PC-9 (cell line): ENCODE measurements around the gene MTA1. TPM values are rescaled to one million over a fixed set of nuclear protein-coding genes. Genes with fewer than 3 reads are reported as not detected.

Source experiments
- BruUV-seq: library from RNA; stranded (reverse); fragments of 400-500 nt; replicated peaks from 2 replicates; lab custom pipeline; 2021; lab: Mats Ljungman, UMichigan
- CTCF ChIA-PET: fragments of 300-600 bp; sonication (Branson Sonifier 250); formaldehyde crosslinking; loops from one replicate; lab custom pipeline; 2022; ENCODE audit warnings: antibody characterized with exemption; lab: Charles Lee
- POLR2A ChIA-PET: fragments of 300-600 bp; sonication (Branson Sonifier 250); formaldehyde crosslinking; loops from one replicate; lab custom pipeline; 2022; ENCODE audit warnings: antibody characterized with exemption; ENCODE audit not compliant: unreplicated experiment; lab: Charles Lee
- DNase-seq, 2 experiments: peaks; one replicate each; pipeline versions ENCODE4 v3.0.0 to v3.0.0-alpha.2; 2015 to 2022; ENCODE audit warnings: mixed read lengths in 1 of 2
- H2AFZ ChIP-seq: fragments of 200-600 bp; sonication (generic); 2 replicates; pipeline ENCODE4 v1.8.1; 2017; ENCODE audit warnings: antibody characterized with exemption
- H3F3A ChIP-seq: fragments of 200-600 bp; sonication (generic); 2 replicates; pipeline ENCODE4 v1.8.1; 2017; ENCODE audit warnings: antibody characterized with exemption, mild to moderate bottlenecking, low read depth; ENCODE audit not compliant: insufficient read depth
- H3K27ac ChIP-seq: fragments of 200-600 bp; sonication (generic); 2 replicates; pipeline ENCODE4 v1.6.1; 2016; ENCODE audit warnings: mixed run types
- H3K27me3 ChIP-seq: fragments of 200-600 bp; sonication (generic); 2 replicates; pipeline ENCODE4 v1.6.1; 2016; ENCODE audit warnings: low read depth, mixed run types; ENCODE audit not compliant: insufficient read depth
- H3K36me3 ChIP-seq: fragments of 200-600 bp; sonication (generic); 2 replicates; pipeline ENCODE4 v1.6.1; 2016; ENCODE audit warnings: low read depth, mixed run types
- H3K4me1 ChIP-seq: fragments of 200-600 bp; sonication (generic); replicated peaks from 2 replicates; pipeline ENCODE4 v1.6.1; 2016; ENCODE audit warnings: mixed run types; ENCODE audit not compliant: insufficient read depth
- H3K4me2 ChIP-seq: fragments of 200-600 bp; sonication (generic); 2 replicates; pipeline ENCODE4 v1.6.1; 2017; ENCODE audit warnings: mixed run types
- H3K4me3 ChIP-seq: fragments of 200-600 bp; sonication (generic); 2 replicates; pipeline ENCODE4 v1.6.1; 2016; ENCODE audit warnings: mixed run types
- H3K79me2 ChIP-seq: fragments of 200-600 bp; sonication (generic); 2 replicates; pipeline ENCODE4 v1.6.1; 2017; ENCODE audit warnings: low read depth, mixed run types
- H3K9me2 ChIP-seq: fragments of 200-600 bp; sonication (generic); 2 replicates; pipeline ENCODE4 v1.8.1; 2017; ENCODE audit warnings: mild to moderate bottlenecking; ENCODE audit not compliant: insufficient read depth
- H3K9me3 ChIP-seq: fragments of 200-600 bp; sonication (generic); 2 replicates; pipeline ENCODE4 v1.8.1; 2016; ENCODE audit warnings: low read depth; ENCODE audit not compliant: insufficient read depth
- H4K20me1 ChIP-seq: fragments of 200-600 bp; sonication (generic); 2 replicates; pipeline ENCODE4 v1.8.1; 2017; ENCODE audit not compliant: insufficient read depth
- CTCF ChIP-seq: fragments of 200-600 bp; sonication (generic); conservative IDR thresholded peaks from 2 replicates; pipeline ENCODE4 v1.6.1; 2017; ENCODE audit warnings: mixed run types, antibody characterized with exemption, mild to moderate bottlenecking, moderate library complexity
- EZH2 ChIP-seq: fragments of 200-600 bp; sonication (generic); IDR thresholded peaks from 2 replicates; pipeline ENCODE4 v1.8.0; 2017; ENCODE audit warnings: antibody characterized with exemption, low read depth
- intact Hi-C: fragments of 100-400 bp; cut with micrococcal nuclease; formaldehyde crosslinking; loops from one replicate; pipeline ENCODE4 v1.10.0; 2022; ENCODE audit not compliant: unreplicated experiment
- total RNA-seq: library from RNA; stranded (reverse); gene quantifications from 2 replicates; pipeline ENCODE4 v1.2.3, GENCODE V29; 2021

MTA1 gene
- total RNA-seq, 1 experiment from 2014 or later, result 124 TPM

GRCh38 chr14:105471823-105472485 lies 52.3 kb downstream of the MTA1 start:
- Histone ChIP-seq H3K27me3 (no peaks in the 10 kb centered on the region), H3K36me3 (no peaks in the 10 kb centered on the region; the same call in 1 of the 2 replicates), H4K20me1 (peaks cover 2% of the 10 kb centered on the region; the same call in 1 of the 2 replicates), H3K4me2 (peak overlapping the region; percentile 88; the same call in 1 of the 2 replicates), H3F3A (peaks cover 23% of the 10 kb centered on the region; the same call in 1 of the 2 replicates), H3K4me3 (no peak overlapping the region), H3K9me3 (no peaks in the 10 kb centered on the region), H3K9me2 (no peaks in the 10 kb centered on the region), H2AFZ (no peak overlapping the region), H3K27ac (no peak overlapping the region), H3K79me2 (no peaks in the 10 kb centered on the region), H3K4me1 (peaks cover 34% of the 10 kb centered on the region)
- BruUV-seq, result no TSS peak
- DNase-seq, result no peak
- ChIA-PET POLR2A (no interaction called here), CTCF (no interaction called here)
- intact Hi-C loops, result no loop called here
- TF ChIP-seq CTCF, result no peak
- no peak for TF ChIP-seq EZH2

DNA sequence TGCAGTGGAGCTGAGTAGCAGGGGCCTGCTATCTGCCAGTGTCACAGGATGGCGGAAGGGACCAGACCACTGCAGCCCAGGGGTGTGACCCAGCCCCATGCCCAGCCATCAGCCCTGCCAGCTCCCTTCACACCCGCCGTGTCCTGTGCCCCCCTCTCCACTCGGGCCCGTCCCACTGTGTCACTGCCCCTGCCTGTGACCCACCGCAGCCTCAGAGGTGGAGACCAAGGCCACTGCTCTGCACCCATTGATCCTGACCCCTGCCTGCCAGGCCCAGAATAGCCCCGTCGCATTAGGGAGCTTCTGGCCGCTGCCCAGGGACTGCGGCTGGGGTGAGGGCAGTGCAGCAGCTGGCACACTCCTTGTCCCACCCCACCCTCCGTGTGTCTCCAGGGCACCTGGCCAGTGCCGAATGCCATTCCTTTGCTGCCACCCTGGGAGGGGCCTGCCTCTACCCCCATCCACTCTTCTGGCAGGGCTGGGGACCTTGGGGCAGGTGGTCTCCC lies 52.9 kb downstream of the MTA1 start:
- Histone ChIP-seq H3K4me3 (peak overlapping the region; percentile 21; the same call in 1 of the 2 replicates), H3K27ac (no peak overlapping the region), H3K36me3 (no peaks in the 10 kb centered on the region), H3K79me2 (no peaks in the 10 kb centered on the region), H3K9me2 (no peaks in the 10 kb centered on the region), H3K9me3 (no peaks in the 10 kb centered on the region), H4K20me1 (no peaks in the 10 kb centered on the region; the same call in 1 of the 2 replicates), H3K4me2 (peak overlapping the region; percentile 88), H3K4me1 (peaks cover 28% of the 10 kb centered on the region), H2AFZ (no peak overlapping the region), H3F3A (peaks cover 20% of the 10 kb centered on the region; the same call in 1 of the 2 replicates), H3K27me3 (no peaks in the 10 kb centered on the region)
- CTCF ChIA-PET, result no interaction called here
- intact Hi-C loops, result no loop called here
- TF ChIP-seq EZH2 (no peak), CTCF (no peak)
- peak in 1 of 2 experiments; percentile 74 for DNase-seq
- BruUV-seq, result no TSS peak
- POLR2A ChIA-PET, result no interaction called here

DNA sequence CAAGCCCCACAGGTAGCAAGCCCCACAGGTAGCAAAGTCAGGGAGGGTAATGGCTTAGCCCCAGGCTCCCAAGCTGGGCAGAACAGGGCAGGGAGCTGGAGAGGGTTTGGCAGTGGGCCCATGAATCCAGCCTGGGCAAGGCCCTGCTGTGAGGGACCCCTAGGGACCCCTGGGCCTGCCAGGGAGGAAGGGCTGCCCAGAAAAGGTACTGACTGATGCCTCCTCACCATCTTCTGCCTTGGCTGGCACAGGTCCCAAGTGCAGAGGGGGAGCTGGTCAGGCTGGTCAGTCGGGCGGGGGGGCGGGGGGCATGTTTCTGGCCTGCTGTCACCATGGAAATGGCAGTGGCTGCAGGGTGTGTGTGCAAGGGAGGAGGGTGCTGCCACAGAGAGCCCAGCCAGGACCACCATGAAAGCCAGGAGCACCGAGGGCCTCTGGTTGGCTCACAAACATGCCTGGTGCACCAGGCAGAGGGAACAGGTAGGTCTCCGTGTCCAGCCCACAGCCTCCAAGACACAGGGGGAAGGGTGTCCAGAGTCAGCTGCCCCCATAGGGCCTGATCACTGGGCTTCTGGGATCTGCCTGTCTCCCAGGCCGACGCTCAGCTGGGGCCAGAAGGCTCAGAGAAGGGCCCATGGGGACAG lies 53.5 kb downstream of the MTA1 start:
- peaks cover 22% of the 10 kb centered on the region for H3K4me1 ChIP-seq
- H3K27ac ChIP-seq, result no peak overlapping the region
- no peak for TF ChIP-seq CTCF
- TF ChIP-seq EZH2, result no peak
- H3F3A ChIP-seq, result peaks cover 18% of the 10 kb centered on the region; the same call in 1 of the 2 replicates
- ChIA-PET POLR2A (interaction anchor here (0.6 kb wide), 1 partner anchor 182 kb away, joined by 5 read pairs; no protein-coding TSS in a partner anchor), CTCF (no interaction called here)
- peak; percentile 47 to 66 for DNase-seq
- H3K79me2 ChIP-seq, result no peaks in the 10 kb centered on the region
- no peaks in the 10 kb centered on the region for H3K9me3 ChIP-seq
- BruUV-seq, result no TSS peak
- H3K4me2 ChIP-seq, result peak overlapping the region; percentile 88
- peak overlapping the region; percentile 66 for H3K4me3 ChIP-seq
- intact Hi-C loops, result loop anchor here (1.0 kb wide), 1 partner anchor 17 kb away; no protein-coding TSS in a partner anchor
- H4K20me1 ChIP-seq, result no peaks in the 10 kb centered on the region; the same call in 1 of the 2 replicates
- H3K27me3 ChIP-seq, result no peaks in the 10 kb centered on the region
- peak overlapping the region; percentile 75; the same call in 1 of the 2 replicates for H2AFZ ChIP-seq
- H3K36me3 ChIP-seq, result no peaks in the 10 kb centered on the region
- no peaks in the 10 kb centered on the region for H3K9me2 ChIP-seq
